ENCODE results near the gene MPP4.
"Not testable (repeated sequence)": the region's sequence is repeated elsewhere in the genome, so short reads cannot be mapped to it uniquely, and the experiment has no call there.

The MPP4 gene

DNA sequence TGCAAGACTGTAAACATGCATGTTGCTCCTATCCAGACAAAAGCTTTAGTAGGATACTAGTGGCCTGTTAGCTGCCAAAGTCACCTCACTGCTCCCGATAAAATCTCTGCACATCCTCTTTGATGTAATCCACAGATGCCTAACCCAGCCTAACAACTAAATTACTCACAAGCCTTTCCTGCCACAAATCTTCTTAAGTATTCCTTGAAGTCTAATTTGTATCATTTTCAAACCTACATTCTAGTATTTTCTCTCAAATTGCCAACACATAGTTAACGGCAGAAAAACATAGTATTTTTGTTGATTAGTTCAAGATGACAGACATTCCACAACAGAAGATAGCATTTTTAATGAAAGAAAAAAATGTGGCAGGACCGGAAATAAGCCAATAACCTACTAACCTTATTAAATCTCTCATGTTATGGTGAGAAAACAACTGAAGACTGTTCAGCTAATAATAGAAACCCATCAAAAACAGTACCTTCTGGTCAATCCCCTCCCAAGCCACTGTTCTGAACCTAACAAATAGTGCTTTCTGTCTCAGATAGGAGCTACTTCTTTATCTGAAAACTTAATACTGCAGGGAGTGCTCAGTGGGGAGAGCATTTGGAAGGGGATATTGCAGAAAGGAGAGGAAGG is at the start of gene MPP4:
Gene MPP4, minus strand, starts transcription at position 57 of the 639 bp plus-strand sequence. CDS start 4,690 bp downstream, outside the sequence.
- DNase-seq, result no peak

GRCh38 chr2:201746551-201746950 is 48.1 kb upstream of the MPP4 start:
- no peak for DNase-seq

- no peak for DNase-seq
Measured at GRCh38 chr2:201735486-201735885, 37.0 kb upstream of the MPP4 start.

DNA sequence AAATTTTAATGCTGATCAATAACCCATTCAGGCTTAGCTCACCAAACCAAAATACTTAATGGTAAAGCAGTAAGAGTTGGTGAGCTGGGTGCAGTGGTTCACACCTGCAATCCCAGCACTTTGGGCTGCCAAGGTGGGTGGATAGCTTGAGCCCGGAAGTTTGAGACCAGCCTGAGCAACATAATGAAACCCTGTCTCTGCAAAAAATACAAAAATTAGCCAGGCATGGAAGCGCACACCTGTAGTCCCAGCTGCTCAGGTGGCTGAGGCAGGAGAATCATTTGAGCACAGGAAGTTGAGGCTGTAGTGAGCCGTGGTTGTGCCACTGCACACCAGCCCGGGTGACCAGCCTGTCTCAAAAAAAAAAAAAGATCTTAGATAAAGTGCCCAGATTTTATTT is 35.7 kb upstream of the MPP4 start:
- DNase-seq, result no peak

DNA sequence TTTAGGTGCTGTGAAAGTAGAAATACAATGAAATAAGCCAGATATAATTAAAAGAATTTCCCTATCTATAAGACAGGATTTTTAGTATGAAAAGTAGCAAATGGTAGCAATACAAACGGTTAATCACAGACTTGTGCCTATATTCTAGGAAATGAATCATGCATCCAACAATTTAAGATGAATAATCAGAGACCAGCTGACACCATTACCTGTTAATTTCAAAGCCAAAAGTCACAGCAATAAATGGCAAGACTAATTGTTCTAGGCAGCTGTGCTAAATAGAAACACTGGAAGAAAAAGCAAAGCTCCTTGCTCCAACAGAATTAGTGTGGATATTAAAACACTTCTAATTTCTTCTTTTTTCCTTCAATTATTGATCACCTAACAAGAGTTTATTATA is 35.1 kb upstream of the MPP4 start:
- no peak for DNase-seq

GRCh38 chr2:201730651-201731285 is 32.3 kb upstream of the MPP4 start:
- DNase-seq, result no peak

GRCh38 chr2:201715459-201715858 is 17.0 kb upstream of the MPP4 start:
- no peak for DNase-seq

- DNase-seq, result no peak
Measured at GRCh38 chr2:201712726-201713125, 14.3 kb upstream of the MPP4 start.

DNA sequence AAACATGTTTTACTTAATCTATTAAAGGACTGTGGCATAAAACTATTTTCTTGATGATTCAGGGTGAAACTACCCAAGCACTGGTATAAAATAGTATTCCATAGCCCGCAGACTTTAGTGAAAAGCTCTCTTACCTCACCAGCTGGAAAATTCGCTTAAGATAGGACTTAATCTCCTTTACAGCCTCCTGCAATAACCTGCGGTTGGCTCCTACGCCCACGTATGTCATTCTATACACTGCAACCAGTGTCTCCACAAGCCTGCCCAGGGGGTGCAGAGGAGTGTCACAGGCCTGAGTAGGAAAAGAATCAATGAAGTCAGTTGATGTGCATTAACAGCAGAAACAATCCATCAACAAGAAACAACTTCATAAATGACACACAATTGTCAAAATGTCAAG is 11.3 kb upstream of the MPP4 start:
- no peak for DNase-seq

DNA sequence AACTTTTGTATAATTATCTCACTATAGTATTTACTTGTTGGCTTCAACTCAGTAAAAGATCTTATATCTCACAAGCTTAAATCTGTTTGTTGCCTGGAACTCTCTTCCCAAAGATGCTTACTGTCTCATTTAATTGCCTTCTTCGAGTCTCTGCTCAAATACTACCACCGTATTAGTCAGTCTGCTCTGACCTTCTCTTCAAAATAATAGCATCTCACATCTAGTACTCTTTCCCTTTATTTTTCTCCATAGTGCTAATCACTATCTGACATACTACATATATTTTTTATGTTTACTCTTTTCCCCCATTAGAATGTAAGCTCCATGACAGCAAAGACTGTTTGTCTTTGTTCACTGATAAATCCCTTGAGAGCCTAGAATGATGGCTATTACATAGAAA is 10.6 kb upstream of the MPP4 start:
- no peak for DNase-seq

- DNase-seq, result no peak
Measured at GRCh38 chr2:201707753-201708152, 9.3 kb upstream of the MPP4 start.

DNA sequence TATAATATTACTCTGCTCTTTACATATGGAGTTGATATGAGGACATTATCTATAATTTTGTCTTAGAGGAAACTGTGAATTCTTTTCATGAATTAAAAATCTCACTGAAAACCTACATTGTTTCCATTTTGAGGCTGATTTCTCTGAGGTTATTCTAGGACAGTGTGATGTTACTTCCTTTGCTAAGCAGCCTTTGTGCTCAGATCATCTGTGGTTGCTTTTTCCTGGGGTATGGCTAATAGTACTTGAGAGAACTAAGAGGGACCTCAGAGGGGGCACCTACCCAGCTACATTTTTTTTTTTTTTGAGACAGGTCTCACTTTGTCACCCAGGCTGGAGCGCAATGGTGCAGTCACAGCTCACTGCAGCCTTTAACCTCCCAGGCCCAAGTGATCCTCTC is 8.7 kb upstream of the MPP4 start:
- DNase-seq, result no peak

GRCh38 chr2:201704536-201704935 is 6.1 kb upstream of the MPP4 start:
- DNase-seq, result no peak

GRCh38 chr2:201701646-201702045 is 3.2 kb upstream of the MPP4 start:
- no peak for DNase-seq

DNA sequence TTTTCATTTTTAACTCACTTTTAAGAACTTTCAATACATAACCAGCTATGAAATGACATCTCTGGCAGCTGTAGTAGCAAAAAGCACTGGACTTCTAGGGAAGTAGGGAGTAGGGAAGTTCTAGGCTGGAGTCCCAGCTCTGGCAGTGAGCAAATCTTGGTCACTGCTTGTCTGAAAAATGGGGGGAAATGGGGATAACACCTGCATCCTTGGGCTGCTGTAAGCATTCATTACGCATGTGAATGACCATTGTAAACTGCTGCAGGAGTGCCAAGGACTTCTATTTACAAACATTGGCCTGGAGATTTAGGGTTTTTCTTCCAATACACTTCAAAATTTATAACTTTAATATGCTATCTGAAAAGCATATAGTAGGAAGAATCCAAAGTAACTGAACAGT is 972 bp upstream of the MPP4 start:
- no peak for DNase-seq

DNA sequence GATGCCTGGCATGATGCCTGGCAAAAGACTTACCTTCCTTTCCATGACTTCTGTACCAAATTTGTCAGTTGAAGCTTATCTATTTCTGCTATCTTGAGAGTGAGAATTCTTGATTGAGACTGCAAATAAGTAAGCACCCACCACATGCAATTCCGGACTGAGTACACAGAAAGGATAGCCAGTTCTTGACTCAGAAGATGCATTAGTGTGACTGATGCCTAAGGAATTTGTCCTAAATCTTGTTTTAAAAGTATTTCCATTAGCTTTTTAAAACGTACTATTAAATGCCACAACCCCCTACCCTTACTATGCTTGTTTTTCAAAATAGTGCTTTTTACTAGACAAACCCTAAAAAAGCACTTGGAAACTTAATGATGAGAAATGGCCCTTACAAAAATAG is 545 bp downstream of the MPP4 start:
- DNase-seq, result no peak

DNA sequence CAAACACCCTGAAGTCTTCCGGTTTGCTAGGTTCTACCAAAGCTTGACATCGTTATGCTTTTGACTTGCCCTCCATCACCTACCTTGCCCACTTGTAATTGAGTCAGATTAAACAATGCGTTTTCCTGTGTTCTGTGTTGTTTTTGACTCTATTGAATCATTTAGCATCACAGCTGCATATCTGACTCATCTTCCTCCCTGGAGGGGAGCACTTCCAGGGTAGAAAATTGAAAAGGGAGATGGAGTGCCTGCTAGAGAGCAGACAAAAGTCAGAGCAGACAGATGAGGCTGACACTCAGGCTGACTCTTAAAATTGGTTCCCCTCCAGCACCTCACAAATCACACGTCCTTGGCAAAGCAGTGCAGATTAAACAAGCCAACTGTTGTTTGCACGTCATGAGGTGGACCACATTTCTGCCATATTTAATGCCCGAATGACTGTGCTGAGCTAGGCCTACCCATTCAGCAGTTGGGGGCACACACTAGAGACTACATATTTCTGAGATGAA is 2.2 kb downstream of the MPP4 start:
- DNase-seq, result no peak

GRCh38 chr2:201685156-201685555 is 13.3 kb downstream of the MPP4 start:
- no peak for DNase-seq

GRCh38 chr2:201680743-201681142 is 17.7 kb downstream of the MPP4 start:
- DNase-seq, result no peak

GRCh38 chr2:201678401-201678800 is 20.0 kb downstream of the MPP4 start:
- no peak for DNase-seq

DNA sequence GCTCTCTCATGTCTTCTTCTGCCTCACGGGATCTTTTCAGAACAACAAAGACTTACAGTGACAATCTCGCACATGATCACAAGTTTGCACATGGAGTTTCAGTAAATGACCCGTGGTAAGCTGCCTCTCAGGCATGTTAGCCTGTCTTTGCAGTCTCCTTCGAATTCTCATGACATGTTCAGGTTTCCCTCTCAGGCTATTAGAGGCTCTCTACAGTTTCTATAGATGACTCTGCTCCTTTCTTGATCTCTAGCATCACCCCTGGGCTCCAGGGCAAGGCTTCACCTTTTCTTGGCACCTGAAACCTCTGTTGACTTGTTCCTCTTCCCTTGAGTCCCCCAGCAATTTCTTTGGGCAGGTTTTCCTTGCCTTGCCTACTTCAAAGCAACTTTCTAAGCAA is 23.0 kb downstream of the MPP4 start:
- DNase-seq, result no peak

GRCh38 chr2:201674794-201675193 is 23.6 kb downstream of the MPP4 start:
- DNase-seq, result no peak

DNA sequence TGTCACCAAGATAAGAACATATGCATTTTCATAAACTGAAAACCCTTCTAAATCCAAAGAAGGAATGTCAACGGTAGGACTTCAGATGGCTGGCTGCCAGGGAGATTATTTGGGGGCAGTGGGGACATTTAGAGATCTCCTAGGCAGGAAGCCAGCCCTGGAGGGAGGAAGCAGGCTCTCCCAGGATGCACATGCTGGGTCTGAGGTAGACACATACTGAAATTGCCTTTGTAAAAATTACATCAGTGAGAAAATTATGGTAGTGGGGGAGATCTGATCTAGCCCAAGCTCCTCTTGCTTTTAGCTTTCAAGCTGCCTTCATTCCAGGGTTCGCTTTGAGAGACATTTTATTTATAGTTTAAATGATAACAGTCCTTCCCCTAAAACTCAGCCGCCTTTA is 24.1 kb downstream of the MPP4 start:
- no peak for DNase-seq

- no peak for DNase-seq
Measured at GRCh38 chr2:201673546-201673945, 24.9 kb downstream of the MPP4 start.

- DNase-seq, result not testable (repeated sequence)
Measured at GRCh38 chr2:201671205-201671604, 27.2 kb downstream of the MPP4 start.
